Measurements from ENCODE around the gene ELAC1.

GRCh38 chr18:50938912-50939311 lies 28.9 kb upstream of the ELAC1 start:
- TF ChIP-seq CTCF (IDR thresholded peaks at IDR 0.05 in 4 of 5, conservative IDR thresholded peaks at IDR 0.05 in 1 of 5) (no peak), POLR2A (IDR thresholded peaks at IDR 0.05) (no peak)
